Measurements from ENCODE around the gene OTUD5.

GRCh38 chrX:48968377-48968776 is 11.0 kb upstream of the OTUD5 start:
- no peak for TF ChIP-seq POLR2A (IDR thresholded peaks at IDR 0.05)
- TF ChIP-seq CTCF (IDR thresholded peaks at IDR 0.05) = no peak
- no peak for TF ChIP-seq POLR2AphosphoS5 (IDR thresholded peaks at IDR 0.05)
- TF ChIP-seq EP300 (IDR thresholded peaks at IDR 0.05) = no peak
